ENCODE measurements around the gene LRG1. TPM values are rescaled to one million over a fixed set of nuclear protein-coding genes. Genes with fewer than 3 reads are reported as not detected.

LRG1 gene
- total RNA-seq, 1 experiment from 2014 or later = 0.08 TPM

DNA sequence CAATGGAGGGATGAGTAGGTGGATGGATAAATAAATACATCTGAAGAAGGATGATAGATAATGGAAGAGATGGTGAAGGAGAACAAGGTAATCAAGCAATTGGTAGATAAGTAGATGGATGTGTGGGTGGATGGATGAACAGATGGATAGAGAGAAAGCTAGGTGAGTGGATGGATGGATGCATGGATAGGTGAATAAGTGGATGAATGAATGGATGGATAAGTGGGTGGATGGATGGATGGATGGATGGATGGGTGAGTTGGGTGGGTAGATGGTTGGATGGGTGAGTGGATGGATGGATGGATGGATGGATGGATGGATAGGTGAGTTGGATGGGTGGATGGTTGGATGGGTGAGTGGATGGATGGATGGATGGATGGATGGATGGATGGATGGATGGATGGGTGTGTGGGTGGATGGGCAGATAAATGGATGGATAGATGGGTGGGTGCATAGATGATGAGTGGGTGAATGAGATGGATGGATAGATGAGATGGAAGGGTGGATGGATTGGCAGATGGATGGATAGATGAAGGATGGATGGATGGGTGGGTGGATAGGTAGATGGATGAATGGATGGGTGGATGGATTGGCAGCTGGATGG, 13.4 kb upstream of the LRG1 start:
- ChIA-PET CTCF (no interaction called here), POLR2A (no interaction called here)
- intact Hi-C loops (cut with micrococcal nuclease; ENCODE audit: unreplicated experiment) (no loop called here), in situ Hi-C loops (cut with HindIII; ENCODE audit: low pct_unique_long_range_greater_than_20kb, low sequenced_read_pairs) (no loop called here)
- Histone ChIP-seq H3K9me3 (ENCODE audit: control insufficient read depth, insufficient read depth, low read depth, low read length) (no peaks in the 10 kb centered on the region), H3K27me3 (ENCODE audit: control insufficient read depth, insufficient read depth, low read length) (no peaks in the 10 kb centered on the region), H3K27ac (ENCODE audit: low read length) (no peak overlapping the region), H3K4me3 (ENCODE audit: low read depth in 2 of 2, low read length in 2 of 2) (no peak overlapping the region), H3K4me1 (ENCODE audit: control insufficient read depth, insufficient read depth, low read length) (no peaks in the 10 kb centered on the region; the same call in 1 of the 2 replicates), H3K36me3 (ENCODE audit: control insufficient read depth, insufficient read depth, low read length) (no peaks in the 10 kb centered on the region)
- BruUV-seq (replicated peaks) = no TSS peak
- TF ChIP-seq SIN3A (IDR thresholded peaks at IDR 0.05; ENCODE audit: borderline replicate concordance, insufficient read depth, low read depth, low read length) (no peak), POLR2AphosphoS5 (IDR thresholded peaks at IDR 0.05; ENCODE audit: low read depth, low read length) (no peak), TCF7L2 (IDR thresholded peaks at IDR 0.05; ENCODE audit: low read depth, low read length) (no peak)
- TF ChIP-seq, protein P1, sequence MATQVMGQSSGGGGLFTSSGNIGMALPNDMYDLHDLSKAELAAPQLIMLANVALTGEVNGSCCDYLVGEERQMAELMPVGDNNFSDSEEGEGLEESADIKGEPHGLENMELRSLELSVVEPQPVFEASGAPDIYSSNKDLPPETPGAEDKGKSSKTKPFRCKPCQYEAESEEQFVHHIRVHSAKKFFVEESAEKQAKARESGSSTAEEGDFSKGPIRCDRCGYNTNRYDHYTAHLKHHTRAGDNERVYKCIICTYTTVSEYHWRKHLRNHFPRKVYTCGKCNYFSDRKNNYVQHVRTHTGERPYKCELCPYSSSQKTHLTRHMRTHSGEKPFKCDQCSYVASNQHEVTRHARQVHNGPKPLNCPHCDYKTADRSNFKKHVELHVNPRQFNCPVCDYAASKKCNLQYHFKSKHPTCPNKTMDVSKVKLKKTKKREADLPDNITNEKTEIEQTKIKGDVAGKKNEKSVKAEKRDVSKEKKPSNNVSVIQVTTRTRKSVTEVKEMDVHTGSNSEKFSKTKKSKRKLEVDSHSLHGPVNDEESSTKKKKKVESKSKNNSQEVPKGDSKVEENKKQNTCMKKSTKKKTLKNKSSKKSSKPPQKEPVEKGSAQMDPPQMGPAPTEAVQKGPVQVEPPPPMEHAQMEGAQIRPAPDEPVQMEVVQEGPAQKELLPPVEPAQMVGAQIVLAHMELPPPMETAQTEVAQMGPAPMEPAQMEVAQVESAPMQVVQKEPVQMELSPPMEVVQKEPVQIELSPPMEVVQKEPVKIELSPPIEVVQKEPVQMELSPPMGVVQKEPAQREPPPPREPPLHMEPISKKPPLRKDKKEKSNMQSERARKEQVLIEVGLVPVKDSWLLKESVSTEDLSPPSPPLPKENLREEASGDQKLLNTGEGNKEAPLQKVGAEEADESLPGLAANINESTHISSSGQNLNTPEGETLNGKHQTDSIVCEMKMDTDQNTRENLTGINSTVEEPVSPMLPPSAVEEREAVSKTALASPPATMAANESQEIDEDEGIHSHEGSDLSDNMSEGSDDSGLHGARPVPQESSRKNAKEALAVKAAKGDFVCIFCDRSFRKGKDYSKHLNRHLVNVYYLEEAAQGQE (IDR thresholded peaks at IDR 0.05; ENCODE audit: insufficient read depth in 1 of 2, low read depth in 2 of 2, low read length in 1 of 2) = no peak
- TF ChIP-seq, protein P2, sequence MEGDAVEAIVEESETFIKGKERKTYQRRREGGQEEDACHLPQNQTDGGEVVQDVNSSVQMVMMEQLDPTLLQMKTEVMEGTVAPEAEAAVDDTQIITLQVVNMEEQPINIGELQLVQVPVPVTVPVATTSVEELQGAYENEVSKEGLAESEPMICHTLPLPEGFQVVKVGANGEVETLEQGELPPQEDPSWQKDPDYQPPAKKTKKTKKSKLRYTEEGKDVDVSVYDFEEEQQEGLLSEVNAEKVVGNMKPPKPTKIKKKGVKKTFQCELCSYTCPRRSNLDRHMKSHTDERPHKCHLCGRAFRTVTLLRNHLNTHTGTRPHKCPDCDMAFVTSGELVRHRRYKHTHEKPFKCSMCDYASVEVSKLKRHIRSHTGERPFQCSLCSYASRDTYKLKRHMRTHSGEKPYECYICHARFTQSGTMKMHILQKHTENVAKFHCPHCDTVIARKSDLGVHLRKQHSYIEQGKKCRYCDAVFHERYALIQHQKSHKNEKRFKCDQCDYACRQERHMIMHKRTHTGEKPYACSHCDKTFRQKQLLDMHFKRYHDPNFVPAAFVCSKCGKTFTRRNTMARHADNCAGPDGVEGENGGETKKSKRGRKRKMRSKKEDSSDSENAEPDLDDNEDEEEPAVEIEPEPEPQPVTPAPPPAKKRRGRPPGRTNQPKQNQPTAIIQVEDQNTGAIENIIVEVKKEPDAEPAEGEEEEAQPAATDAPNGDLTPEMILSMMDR (IDR thresholded peaks at IDR 0.05) = no peak
- ATAC-seq (no peak), DNase-seq (ENCODE audit: low read depth, low spot score) (no peak)

DNA sequence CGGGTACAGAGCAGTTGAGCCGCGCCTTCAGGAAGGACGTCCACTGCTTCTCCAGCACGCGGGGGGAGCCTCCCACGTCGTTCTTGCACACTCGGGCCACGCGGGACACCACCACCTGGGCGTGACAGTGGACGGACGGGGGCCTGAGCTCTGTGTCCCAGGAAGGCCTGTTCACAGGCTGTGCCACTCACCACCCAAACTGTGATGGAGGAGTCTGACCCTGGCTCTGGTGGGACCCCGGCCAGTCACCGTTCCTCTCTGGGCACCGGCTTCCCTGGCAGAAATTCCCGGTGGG, 12.6 kb upstream of the LRG1 start:
- H3K36me3 ChIP-seq (ENCODE audit: control insufficient read depth, insufficient read depth, low read length) = no peaks in the 10 kb centered on the region
- no peak overlapping the region for H3K27ac ChIP-seq (ENCODE audit: low read length)
- no peaks in the 10 kb centered on the region for H3K27me3 ChIP-seq (ENCODE audit: control insufficient read depth, insufficient read depth, low read length)
- no peak overlapping the region for H3K4me3 ChIP-seq (ENCODE audit: low read depth in 2 of 2, low read length in 2 of 2)
- DNase-seq (ENCODE audit: low read depth, low spot score) = no peak
- TF ChIP-seq, protein P2 (IDR thresholded peaks at IDR 0.05) = no peak
- TF ChIP-seq, protein P1 (IDR thresholded peaks at IDR 0.05; ENCODE audit: insufficient read depth in 1 of 2, low read depth in 2 of 2, low read length in 1 of 2) = no peak
- H3K4me1 ChIP-seq (ENCODE audit: control insufficient read depth, insufficient read depth, low read length) = no peaks in the 10 kb centered on the region; the same call in 1 of the 2 replicates
- in situ Hi-C loops (cut with HindIII; ENCODE audit: low pct_unique_long_range_greater_than_20kb, low sequenced_read_pairs) (no loop called here), intact Hi-C loops (cut with micrococcal nuclease; ENCODE audit: unreplicated experiment) (no loop called here)
- ChIA-PET POLR2A (no interaction called here), CTCF (no interaction called here)
- no TSS peak for BruUV-seq (replicated peaks)
- no peaks in the 10 kb centered on the region for H3K9me3 ChIP-seq (ENCODE audit: control insufficient read depth, insufficient read depth, low read depth, low read length)
- ATAC-seq = no peak
